Cortex of kidney (tissue), 1 donor: ENCODE measurements around the gene RPL19.

Experiments
- DNase-seq: peaks from one replicate; lab custom pipeline; 2025; lab: John Stamatoyannopoulos, UW

The RPL19 gene

DNA sequence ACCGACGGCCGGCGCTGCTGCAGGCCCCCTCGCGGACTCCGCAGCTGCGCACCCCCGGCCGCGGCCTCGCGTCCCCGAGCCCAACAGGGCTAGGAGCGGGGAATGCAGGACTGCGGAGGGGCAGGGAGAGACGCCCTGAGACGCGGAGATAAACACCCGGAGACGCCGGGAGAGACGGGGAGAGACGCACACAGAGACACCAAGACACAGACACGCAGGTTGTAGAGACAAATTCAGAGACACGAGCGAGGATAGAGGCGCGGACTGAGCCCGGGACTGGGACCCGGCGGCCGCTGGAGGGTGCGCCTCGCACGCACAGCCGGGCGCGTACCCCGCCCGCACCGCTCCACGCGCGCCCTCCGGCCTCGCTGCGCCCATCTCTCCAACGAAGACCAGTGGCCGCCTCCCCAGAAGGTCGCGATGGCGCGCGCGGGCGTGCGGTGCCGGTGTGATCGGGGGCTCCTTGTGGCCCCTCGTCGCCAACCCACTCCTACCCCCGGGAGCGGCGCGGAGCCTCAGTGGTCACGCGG is 24.8 kb downstream of the RPL19 start:
- no peak for DNase-seq

DNA sequence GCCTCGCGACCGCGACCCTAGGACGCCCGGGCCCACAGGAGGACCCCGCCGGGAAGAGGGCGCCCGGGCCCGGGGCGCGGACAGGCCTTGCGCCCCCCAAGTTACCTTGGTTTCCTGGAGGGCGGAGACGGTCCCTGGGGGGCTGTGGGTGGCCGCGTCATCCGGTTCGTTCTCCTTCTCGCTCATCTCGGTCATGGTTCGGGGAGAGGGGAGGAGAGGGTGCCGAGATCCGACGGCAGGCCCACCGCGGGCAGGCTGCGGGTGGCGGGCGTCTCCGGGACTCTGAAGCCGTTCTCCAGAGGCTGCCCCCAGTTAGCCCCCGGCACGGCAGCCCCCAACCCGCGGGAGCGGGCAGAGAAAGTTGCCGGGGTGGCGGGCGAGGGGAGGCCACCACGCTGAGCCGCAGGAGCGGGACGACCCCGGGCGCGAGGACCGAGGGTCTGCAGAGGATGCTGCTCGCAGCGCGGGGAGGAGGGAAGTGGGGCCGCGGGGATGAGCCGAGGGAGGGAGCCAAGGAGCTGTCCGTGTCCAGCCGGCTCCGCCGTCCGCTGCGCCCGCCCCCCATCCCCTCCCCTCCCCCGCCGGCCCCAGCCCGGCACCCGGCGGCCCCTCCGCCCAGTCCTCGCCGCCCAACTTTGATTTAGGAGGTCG is 25.4 kb downstream of the RPL19 start, which contains the start of gene STAC2:
STAC2 (minus strand) TSS at position 638 of the 651 bp plus-strand sequence; CDS start at position 195, 443 bp downstream.
- no peak for DNase-seq

DNA sequence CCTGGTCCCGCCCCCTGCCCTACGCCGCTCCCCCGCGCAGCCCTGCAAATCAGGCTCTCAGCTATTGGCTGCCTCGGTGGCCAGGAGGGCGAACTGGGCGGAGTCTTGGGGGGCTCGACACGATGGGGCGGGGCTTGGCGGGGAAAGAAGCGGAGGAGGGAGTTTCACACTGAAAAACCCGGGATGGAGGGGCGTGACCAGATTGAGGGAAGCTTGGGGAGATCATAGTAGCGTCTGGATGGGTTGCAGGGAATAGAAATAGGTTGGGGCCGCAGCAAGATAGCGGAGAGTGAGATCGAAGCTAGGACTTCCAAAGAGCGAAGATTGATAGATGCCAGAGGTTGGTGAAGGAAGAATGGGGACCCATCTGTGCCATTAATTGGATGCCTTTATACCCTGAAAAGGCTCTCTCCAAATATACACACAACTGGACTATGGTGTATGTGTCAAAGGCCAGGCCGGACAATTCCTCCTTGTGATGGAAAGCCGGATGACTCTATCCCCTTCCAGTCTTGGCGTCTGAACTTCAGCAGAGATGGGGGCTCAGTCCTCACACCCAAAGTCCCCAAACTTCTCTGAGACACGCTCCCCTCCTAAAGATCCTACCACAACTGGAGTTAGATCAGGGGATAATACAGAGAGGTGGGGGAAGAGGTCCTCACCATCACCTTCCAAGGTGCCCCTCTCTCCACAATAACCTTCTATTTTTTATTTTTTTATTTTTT is 26.0 kb downstream of the RPL19 start:
- no peak for DNase-seq

DNA sequence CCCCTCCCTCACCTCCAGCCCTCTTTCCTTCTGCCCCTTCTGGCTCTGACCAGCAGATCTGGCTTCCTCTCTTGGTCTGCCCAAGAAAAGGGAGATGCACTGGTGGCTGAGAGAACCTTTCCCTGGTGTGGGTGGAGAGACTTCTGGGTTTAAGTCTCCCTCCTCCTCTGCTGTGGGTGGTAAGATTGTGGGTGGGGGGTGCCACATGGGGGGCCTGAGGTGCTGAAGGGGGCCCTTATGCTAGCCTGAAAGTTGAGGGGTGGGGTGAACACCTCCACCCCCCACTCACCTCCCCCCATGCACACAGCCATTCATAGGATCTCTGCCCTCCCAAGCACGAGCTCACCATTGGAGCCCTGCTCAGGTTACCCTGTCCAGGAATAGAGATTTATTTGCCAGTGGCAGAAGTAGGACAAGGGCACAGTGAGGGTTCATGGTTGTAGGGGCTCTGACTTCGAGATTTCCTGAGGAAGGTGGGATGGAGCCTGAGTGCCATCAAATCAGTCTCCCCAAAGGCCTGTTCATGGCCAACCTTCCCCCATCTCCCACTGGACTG is 27.4 kb downstream of the RPL19 start:
- no peak for DNase-seq

DNA sequence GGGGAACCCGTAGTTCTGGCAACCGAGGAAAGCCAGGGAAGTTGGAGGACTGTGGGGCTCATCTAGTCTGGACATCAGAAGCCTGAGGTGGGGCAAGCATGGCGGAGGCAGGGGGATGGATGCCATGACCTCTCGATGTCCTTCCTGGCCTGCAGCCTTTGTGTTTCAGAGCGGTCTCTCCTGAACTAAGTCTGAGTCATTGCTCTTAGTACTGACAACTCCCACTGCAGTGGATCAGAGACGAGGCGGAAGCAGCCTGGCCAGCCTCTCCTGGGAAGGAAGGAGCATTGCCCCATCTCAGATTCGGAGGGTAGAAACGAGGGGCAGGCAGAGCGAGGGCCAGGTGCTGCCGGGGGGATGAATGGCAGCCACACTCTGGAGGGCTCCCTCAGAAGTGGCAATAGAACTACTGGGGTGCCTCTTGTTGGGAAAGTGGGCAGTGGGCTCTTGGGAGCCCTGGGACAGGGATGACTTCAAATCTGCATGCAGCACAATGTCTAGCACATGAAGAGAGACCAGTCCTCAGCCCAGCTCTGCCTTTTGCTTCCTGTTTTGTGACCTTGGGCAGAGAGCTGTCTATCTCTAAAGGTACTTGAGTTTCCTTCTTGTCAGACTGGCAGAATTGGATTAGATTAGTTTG is 29.3 kb downstream of the RPL19 start:
- DNase-seq = no peak

DNA sequence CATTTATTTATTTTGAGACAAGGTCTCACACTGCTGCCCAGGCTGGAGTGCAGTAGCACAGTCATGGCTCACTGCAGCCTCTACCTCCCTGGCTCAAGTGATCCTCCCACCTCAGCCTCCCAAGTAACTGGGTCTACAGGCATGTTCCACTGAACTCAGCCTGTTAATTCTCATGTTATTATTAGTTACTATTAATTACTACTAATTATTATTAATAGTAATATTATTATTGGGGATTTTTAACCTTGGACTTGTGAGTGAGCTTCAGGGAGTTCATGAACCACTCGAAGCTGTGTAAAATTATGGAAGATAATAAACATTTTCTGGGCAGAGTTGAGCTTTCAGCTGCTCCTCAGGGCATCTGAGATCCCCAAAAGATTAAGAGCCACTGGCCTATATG is 30.3 kb downstream of the RPL19 start:
- no peak for DNase-seq

DNA sequence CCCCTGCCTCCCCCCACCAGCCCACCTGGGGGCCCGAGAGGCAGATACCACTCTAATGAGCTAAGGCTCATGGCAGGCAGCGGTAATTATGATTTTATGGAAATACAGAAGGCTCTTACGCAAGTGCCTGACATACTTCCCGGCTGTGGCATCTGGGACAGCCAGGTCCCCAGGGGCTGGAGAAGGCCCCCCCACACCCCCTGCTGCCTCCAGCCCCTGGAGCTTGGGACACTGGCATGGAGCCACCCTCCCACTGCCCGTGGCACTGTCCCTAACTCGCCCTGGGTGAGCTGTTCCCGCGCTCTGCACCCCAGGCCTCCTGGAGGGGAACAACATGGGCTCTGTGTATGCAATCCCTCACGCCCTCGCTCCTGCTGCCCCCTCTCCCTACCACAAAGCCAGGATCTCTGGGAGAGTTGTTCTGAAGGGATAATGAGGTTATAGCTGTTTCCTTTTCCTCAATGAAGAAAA is 31.0 kb downstream of the RPL19 start:
- DNase-seq = no peak

DNA sequence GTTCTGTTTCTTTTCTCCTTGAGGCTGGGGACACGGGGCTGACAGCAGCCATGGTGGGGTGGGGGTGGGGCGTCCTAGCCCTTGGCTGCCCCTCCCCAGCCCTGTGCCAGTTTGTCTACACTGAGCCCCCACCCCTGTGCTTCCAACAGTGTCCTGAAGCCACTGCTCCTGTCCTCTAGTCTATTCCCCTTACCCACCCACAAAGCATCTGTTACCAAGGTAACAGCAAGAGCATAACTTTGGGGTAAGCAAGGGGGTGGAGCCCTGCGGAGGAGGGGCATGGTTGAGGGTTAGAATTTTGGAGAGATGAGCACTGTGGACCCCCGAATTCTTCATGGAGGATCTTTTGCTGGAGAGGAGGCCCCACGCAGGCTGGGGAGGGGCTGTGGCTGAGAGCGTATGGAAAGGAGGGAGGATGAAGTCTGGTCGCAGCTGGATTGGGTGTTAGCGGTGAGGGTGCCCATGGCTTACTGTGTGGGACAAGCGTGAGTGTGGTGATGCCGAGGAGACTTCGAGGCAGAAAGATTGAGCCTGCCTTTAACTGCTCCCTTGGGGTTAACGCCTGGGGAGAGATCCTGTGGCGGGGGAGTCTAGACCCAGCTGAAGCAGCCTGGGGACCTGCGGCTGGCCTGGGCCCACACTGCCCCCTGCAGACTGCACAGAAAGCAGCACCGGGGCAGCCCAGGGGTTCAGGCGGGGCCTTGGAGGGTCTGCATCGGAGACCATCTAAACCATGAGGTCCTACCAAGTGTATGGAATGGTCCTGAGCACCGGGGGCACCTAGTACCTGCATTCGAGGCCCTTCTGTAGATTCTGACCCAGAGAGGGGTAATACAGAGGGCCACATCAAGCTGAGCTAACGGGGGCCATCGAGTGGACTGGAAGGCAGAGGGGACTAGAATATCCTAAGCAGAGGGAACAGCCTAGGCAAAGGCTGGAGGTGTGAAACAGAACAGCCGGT is 31.8 kb downstream of the RPL19 start:
- no peak for DNase-seq

DNA sequence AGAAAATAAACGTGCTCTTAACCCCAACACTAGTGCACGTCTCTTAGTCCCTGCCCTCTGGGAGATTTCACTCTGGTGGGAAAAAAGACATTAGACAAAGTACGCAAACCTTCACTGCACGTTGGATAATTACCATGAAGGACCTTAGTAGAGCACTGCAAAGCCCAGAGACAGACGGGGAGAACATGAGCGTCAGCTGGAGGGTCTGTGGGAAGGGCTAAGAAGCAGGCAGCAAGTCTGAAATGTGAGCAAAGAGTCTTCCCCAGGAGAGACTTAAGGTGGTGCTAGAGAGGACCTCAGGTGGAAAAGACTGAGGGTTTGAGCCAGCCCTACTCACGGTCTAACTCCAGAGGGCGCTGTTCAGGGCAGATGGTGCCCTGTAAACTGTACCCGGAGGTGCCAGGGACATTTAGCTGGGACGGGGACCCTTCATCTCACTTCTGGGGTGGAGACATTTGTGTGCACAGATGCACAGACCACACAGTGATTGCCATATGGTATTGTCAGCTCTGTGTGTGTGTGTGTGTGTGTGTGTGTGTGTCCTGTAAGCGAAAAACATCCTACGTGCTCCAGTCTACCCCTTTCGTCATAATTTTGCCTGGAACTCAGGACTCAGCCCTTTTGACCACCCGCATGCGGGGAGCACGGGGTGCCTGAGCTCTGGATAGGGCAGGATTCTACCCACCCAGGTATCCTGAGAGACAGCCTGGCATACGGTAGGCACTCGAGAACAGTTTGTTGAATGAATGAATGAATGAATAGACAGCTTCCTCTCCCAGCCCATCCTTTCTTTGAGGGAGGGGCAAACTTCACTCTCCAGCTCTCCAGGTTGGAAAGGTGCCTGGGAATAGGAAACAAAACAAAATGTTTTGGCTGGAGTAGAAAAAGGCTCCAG is 35.7 kb downstream of the RPL19 start:
- DNase-seq = no peak

DNA sequence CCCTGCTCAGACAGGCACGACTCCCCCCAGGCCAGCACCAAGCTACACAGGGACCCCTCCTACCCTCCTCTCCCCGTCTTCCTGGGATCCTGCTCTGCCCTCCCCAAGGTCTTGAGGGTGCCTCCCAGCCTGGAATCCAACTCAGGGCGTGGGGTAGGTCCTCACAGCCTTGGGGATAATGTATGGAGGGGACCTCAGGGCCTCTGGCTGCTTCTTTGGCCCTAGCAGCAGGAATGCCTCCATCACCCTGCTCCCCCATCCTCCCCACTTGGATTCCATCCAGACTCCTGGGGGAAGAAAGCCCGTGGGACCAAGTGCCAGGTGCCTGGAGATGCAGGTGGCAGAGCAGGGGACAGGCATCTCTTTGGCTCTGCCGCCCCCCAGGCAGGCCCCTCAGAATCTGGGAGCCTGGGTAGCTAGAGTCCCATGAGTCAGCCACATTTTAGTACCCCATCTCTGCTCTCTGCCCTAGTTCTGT is 36.4 kb downstream of the RPL19 start:
- no peak for DNase-seq

DNA sequence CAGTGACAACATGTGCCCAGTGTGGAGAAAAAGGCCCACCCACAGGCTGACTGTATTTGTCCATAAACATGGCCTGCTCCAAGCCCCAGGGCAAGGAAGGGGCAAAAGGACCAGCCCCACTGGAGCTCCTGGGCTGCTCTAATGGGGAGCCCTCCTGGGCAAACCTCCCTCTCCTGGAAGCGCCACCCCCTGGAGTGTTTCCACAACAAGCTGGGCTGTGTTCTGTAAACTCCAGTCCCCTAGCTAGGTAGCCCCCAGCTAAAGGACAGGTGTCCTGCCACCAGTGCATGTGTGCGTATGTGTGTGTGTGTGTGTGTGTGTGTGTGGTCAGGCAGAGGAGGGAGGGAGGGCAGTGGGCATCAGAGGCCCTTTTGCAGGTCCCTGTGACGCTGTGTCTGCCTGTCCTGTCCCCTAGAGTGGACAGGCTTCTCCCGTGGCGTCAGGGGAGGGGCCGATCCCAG is 36.9 kb downstream of the RPL19 start:
- DNase-seq = no peak

DNA sequence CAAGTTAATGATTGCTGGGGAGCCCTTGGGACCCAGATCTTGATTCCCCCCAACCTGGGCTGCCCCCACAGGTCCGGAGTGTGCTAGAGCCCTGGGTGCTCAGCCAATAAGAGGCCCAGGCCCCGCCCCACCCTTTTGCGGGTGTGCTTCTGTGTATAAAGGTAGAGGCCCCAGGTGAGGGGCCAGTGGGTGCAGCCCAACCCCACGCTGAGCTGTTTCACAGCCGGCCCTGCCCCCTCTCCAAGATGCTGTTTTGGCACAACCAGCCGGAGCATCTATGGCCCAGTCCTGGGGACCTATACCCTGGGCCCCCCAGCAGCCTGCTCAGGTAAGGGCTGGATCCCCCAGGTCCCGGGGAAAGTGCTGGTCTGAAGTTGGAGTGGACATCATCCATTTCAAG is 37.5 kb downstream of the RPL19 start:
- DNase-seq = no peak

DNA sequence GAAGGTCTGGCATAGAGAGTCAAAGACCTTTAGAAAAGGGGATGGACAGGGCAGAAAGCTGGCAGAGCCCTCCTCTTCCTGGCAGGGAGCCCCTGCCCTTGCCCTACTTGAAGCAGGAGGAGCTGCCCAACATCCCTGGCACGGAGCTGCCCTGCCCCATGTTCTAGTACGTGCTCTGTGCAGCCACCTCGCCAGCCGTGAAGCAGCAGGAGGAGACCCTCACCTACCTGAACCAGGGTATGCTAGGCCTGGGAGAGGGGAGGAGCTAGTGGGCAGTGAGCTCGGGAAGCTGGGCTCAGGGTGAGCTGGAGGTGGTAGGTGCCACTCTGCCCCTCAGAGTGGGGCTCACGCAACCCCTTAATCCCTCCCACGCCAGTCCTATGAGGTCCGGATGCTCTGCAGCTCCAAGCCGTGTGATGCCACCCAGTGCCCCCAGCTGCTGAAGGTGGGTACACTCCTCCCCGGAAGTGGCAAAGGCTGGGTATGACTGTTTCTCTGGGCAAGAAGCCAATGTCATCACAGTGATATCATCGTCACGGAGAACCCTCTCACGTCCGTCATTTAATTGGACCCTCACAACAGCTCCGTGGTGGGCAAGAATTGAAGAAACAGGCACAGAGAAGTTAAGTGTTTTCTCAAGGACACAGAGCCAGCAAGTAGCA is 38.4 kb downstream of the RPL19 start:
- DNase-seq = no peak

DNA sequence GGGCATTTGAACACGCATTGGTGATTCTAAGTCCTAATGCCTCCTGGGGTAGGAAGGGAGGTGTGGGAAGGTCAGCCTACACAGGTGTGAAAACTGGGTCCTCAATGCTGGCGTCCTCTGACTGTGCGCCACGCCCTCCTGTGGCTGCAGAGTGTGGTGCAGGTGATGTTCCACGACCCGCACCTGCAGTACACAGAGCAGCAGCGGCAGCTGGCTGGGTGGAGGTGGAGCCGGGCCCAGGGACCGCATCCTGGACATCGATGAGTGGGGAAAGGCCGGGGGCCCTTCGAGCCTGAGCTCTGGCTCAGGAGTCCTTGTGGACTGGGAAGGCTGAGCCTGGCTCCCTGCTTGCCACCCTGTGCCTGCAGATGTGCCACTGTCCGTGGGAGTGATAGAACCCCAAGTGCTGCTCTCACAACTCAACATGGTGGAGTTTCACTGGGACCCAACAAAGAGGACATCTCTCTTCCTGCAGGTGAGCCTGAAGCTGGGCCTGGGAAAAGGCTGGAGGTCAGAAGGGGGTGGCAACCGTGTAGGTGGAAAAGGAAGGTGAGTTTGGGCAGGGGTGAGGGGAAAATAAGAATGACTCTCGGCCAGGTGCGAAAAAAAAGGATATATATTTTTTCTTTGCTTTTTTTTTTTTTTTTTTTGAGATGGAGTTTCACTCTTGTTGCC is 39.7 kb downstream of the RPL19 start:
- no peak for DNase-seq

DNA sequence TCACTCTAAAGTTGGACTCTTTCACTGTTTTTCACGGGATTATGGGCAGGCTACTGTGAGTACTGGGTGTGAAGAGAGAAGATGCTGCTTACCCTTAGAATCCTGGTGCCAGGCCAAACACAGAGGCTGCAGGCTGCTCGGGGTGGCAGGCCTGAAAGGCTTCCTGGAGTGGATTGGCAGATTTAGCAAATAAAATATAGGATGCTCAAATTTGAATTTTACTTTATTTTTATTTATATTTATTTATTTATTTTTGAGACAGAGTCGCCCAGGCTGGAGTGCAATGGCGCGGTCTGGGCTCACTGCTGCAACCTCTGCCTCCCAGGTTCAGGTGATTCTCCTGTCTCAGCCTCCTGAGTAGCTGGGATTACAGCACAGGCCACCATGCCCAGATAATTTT is 40.5 kb downstream of the RPL19 start:
- DNase-seq = no peak

DNA sequence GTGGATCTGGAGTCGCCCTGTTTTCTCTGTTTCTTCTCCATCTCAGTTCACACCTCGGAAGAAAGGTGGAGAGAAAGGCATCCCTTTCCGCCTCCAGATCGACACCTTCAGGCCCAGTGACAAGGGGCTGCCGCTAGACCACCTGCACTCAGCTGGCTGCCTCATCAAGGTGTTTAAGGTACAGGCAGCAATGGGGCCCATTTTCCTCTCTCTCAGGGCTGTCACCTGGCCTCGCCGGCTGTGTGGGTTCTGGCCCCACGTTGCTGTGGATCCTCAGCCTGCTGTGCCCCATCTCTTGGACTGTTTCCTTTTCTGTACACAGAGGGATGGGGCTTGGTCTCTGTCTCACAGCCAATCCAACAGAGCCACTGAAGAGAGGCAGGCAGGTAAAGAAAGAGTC is 43.1 kb downstream of the RPL19 start:
- DNase-seq = no peak

DNA sequence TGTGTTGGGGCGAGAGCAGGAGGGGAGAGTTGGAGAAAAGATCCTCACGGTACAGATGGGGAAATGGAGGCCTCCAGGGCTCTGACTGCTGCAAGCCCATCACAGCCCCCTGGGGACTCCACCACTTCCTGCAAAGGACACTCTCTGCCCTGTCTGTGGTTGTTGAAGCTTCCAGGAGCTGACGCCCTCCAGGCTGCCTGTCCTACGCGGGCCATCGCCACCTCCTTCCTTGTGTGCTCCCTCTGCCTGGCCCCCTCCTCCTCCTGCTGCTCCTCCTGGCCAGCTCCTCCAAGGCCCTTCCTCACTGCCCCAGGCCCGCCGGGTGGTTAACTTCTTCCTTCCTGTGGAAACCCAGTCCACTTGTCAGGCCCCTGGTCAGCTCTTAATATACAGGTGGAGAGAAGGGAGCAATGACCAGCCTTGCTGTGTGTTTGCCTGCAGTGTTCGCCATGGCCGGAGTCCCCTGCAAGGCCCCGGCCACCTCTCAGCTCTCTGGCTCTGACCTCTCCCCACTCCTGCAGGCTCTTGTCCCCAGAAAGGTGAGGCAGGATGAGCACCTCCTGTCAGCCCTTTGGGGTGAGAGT is 44.0 kb downstream of the RPL19 start:
- no peak for DNase-seq
